Measurements from ENCODE around the gene SEPHS2. TPM values are rescaled to one million over a fixed set of nuclear protein-coding genes. Genes with fewer than 3 reads are reported as not detected.

The SEPHS2 gene
- total RNA-seq, 1 experiment from 2014 or later, result 53.5 TPM

DNA sequence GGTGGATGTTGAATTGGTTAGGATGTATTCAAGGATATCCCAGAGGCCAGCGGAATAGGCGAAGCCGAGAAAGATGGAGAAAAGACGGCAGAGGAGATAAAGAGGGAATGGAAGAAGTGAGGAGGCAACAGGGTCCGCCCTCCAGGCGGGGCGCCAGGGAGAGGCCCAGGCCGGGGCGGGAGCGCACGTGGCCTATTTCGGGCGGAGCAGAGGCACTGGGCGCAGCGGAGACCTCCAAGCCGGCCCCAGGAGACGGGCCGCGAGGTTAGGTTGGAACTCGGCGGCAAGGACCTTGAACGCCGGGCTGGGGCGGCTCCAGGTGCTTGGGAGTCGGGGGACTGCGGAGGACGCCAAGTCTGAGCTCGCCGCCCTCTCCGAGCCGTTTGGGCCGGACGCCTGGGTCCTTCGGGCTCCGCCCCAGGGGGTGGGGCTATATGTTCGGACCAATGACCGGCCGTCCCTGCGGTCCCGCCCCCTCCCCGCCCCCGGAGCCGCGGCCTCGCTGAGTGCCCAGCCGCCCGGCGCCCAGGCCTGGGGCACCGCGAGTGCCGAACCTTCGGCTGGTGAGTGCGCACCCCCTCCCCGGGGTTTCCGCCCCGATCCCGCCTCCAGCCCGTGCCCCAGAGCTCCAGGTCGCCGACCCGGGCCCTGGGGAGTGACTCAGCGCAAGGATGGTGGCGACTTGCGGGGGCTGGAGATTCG is 38.4 kb downstream of the SEPHS2 start, which contains the start of gene ZNF771 (continued):
- TF ChIP-seq, protein P1, sequence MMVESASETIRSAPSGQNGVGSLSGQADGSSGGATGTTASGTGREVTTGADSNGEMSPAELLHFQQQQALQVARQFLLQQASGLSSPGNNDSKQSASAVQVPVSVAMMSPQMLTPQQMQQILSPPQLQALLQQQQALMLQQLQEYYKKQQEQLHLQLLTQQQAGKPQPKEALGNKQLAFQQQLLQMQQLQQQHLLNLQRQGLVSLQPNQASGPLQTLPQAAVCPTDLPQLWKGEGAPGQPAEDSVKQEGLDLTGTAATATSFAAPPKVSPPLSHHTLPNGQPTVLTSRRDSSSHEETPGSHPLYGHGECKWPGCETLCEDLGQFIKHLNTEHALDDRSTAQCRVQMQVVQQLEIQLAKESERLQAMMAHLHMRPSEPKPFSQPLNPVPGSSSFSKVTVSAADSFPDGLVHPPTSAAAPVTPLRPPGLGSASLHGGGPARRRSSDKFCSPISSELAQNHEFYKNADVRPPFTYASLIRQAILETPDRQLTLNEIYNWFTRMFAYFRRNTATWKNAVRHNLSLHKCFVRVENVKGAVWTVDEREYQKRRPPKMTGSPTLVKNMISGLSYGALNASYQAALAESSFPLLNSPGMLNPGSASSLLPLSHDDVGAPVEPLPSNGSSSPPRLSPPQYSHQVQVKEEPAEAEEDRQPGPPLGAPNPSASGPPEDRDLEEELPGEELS (CRISPR knock-in tag; IDR thresholded peaks at IDR 0.05), result peak; percentile 39; the same call in 1 of the 2 replicates
- TF ChIP-seq JAZF1 (CRISPR knock-in tag; IDR thresholded peaks at IDR 0.05) (no peak), KAT7 (CRISPR knock-in tag; IDR thresholded peaks at IDR 0.05; ENCODE audit: borderline replicate concordance) (no peak), ZNF121 (CRISPR knock-in tag; IDR thresholded peaks at IDR 0.05) (no peak), NFE2L1 (CRISPR knock-in tag; IDR thresholded peaks at IDR 0.05) (no peak), ELF4 (CRISPR knock-in tag; IDR thresholded peaks at IDR 0.05; ENCODE audit: low read depth) (no peak), NR1H2 (CRISPR knock-in tag; IDR thresholded peaks at IDR 0.05) (no peak), GTF2I (CRISPR knock-in tag; conservative IDR thresholded peaks at IDR 0.05) (no peak), PRRX2 (CRISPR knock-in tag; IDR thresholded peaks at IDR 0.05) (no peak), NFYB (CRISPR knock-in tag; conservative IDR thresholded peaks at IDR 0.05; ENCODE audit: low read depth) (peak; percentile 51; the same call in 1 of the 2 replicates), ZNF138 (CRISPR knock-in tag; conservative IDR thresholded peaks at IDR 0.05) (no peak), ZNF232 (CRISPR knock-in tag; IDR thresholded peaks at IDR 0.05) (peak; percentile 87; the same call in 1 of the 2 replicates), MYBL2 (CRISPR knock-in tag; IDR thresholded peaks at IDR 0.05) (peak; percentile 70; the same call in 1 of the 2 replicates), IRF2 (CRISPR knock-in tag; IDR thresholded peaks at IDR 0.05; ENCODE audit: borderline replicate concordance, low read depth) (no peak)
- TF ChIP-seq, protein P2, sequence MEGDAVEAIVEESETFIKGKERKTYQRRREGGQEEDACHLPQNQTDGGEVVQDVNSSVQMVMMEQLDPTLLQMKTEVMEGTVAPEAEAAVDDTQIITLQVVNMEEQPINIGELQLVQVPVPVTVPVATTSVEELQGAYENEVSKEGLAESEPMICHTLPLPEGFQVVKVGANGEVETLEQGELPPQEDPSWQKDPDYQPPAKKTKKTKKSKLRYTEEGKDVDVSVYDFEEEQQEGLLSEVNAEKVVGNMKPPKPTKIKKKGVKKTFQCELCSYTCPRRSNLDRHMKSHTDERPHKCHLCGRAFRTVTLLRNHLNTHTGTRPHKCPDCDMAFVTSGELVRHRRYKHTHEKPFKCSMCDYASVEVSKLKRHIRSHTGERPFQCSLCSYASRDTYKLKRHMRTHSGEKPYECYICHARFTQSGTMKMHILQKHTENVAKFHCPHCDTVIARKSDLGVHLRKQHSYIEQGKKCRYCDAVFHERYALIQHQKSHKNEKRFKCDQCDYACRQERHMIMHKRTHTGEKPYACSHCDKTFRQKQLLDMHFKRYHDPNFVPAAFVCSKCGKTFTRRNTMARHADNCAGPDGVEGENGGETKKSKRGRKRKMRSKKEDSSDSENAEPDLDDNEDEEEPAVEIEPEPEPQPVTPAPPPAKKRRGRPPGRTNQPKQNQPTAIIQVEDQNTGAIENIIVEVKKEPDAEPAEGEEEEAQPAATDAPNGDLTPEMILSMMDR (IDR thresholded peaks at IDR 0.05), result no peak
- TF ChIP-seq, protein P3, sequence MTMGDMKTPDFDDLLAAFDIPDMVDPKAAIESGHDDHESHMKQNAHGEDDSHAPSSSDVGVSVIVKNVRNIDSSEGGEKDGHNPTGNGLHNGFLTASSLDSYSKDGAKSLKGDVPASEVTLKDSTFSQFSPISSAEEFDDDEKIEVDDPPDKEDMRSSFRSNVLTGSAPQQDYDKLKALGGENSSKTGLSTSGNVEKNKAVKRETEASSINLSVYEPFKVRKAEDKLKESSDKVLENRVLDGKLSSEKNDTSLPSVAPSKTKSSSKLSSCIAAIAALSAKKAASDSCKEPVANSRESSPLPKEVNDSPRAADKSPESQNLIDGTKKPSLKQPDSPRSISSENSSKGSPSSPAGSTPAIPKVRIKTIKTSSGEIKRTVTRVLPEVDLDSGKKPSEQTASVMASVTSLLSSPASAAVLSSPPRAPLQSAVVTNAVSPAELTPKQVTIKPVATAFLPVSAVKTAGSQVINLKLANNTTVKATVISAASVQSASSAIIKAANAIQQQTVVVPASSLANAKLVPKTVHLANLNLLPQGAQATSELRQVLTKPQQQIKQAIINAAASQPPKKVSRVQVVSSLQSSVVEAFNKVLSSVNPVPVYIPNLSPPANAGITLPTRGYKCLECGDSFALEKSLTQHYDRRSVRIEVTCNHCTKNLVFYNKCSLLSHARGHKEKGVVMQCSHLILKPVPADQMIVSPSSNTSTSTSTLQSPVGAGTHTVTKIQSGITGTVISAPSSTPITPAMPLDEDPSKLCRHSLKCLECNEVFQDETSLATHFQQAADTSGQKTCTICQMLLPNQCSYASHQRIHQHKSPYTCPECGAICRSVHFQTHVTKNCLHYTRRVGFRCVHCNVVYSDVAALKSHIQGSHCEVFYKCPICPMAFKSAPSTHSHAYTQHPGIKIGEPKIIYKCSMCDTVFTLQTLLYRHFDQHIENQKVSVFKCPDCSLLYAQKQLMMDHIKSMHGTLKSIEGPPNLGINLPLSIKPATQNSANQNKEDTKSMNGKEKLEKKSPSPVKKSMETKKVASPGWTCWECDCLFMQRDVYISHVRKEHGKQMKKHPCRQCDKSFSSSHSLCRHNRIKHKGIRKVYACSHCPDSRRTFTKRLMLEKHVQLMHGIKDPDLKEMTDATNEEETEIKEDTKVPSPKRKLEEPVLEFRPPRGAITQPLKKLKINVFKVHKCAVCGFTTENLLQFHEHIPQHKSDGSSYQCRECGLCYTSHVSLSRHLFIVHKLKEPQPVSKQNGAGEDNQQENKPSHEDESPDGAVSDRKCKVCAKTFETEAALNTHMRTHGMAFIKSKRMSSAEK (CRISPR knock-in tag; IDR thresholded peaks at IDR 0.05; ENCODE audit: borderline replicate concordance), result no peak

DNA sequence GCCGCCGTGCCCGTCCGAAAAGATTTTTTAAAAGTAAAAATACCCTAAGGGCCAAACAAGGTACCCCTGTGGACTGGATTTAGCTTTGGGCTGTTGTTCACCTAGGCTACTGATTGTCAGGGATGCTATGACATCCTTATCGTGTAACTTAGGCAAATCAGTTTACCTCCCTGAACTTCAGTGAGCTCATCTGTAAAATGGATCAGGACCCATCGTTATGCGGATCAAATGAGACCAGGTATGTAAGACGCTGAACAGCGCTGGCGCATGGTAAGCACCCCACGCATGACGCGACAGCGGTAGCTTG is 38.9 kb downstream of the SEPHS2 start:
- H3K27ac Mint-ChIP-seq, result peak overlapping the region; percentile 93
- H3K27me3 Mint-ChIP-seq (ENCODE audit: low read depth), result peaks cover 21% of the 10 kb centered on the region
- H3K36me3 Mint-ChIP-seq, result peaks cover 2% of the 10 kb centered on the region; the same call in 1 of the 2 replicates
- no peaks in the 10 kb centered on the region for H3K9me3 Mint-ChIP-seq
- no peak for TF ChIP-seq TP53 (CRISPR knock-in tag; IDR thresholded peaks at IDR 0.05)
- TF ChIP-seq ZNF232 (CRISPR knock-in tag; IDR thresholded peaks at IDR 0.05), result no peak
- TF ChIP-seq KAT7 (CRISPR knock-in tag; IDR thresholded peaks at IDR 0.05; ENCODE audit: borderline replicate concordance), result 0 out of 2 replicates have a peak, but pooled peaks have one; percentile 13
- no peak for TF ChIP-seq CREM (CRISPR knock-in tag; IDR thresholded peaks at IDR 0.05)
- ChIA-PET POLR2A (interaction anchor here (1.0 to 1.9 kb wide), 5 partner anchors 11 to 178 kb away, joined by 3 to 26 read pairs (median 4); partner anchors contain the start of genes ZNF48 and ZNF785), CTCF (interaction anchor here (0.6 to 4.9 kb wide), 12 partner anchors 10 to 315 kb away, joined by 3 to 97 read pairs (median 16); partner anchors contain the start of genes CORO1A, DCTPP1, TBC1D10B and TBX6)
- H3K4me3 Mint-ChIP-seq, result peak overlapping the region; percentile 90
- H3K4me1 Mint-ChIP-seq, result peaks cover 20% of the 10 kb centered on the region
- DNase-seq (ENCODE audit: low spot score) (no peak), ATAC-seq (no peak)
